Activated T-cell treated with anti-CD3 and anti-CD28 coated beads, Interleukin-2, amount 50 U/mL, for 72 hours (primary cell): ENCODE results near the gene SYT1. TPM values are rescaled to one million over a fixed set of nuclear protein-coding genes. Genes with fewer than 3 reads are reported as not detected.

Experiments
- ATAC-seq, 2 donors: fragments of 150-1000 bp; cut with Tn5 transposase; replicated peaks in 1 of 2; 2 replicates each; pipeline ENCODE4 v1.10.0; 2021; ENCODE audit warnings: moderate library complexity in 2 of 2, mild to moderate bottlenecking in 1 of 2
- DNase-seq, 2 donors: peaks; one replicate each; pipeline ENCODE4 v3.0.0; 2021 to 2022; ENCODE audit warnings: mixed read lengths in 1 of 2
- H3K27ac Mint-ChIP-seq: one replicate; pipeline ENCODE4 v1.8.0; 2022; ENCODE audit warnings: mild to moderate bottlenecking, moderate library complexity, mixed read lengths
- H3K27me3 Mint-ChIP-seq: one replicate; pipeline ENCODE4 v1.8.0; 2022; ENCODE audit warnings: low read depth, mixed read lengths
- H3K36me3 Mint-ChIP-seq, 2 donors: one replicate each; pipeline ENCODE4 v1.8.0; 2022; ENCODE audit warnings: mixed read lengths in 2 of 2, mild to moderate bottlenecking in 1 of 2; ENCODE audit not compliant: insufficient read depth in 2 of 2
- H3K4me1 Mint-ChIP-seq: one replicate; pipeline ENCODE4 v1.8.0; 2022; ENCODE audit warnings: low read depth, mixed read lengths
- H3K4me3 Mint-ChIP-seq, 2 donors: one replicate each; pipeline ENCODE4 v1.8.0; 2022; ENCODE audit warnings: mild to moderate bottlenecking in 2 of 2, mixed read lengths in 2 of 2, moderate library complexity in 2 of 2
- H3K9me3 Mint-ChIP-seq, 2 donors: one replicate each; pipeline ENCODE4 v1.8.0; 2022; ENCODE audit warnings: mixed read lengths in 2 of 2
- total RNA-seq, 2 donors: library from RNA; stranded (reverse); gene quantifications; one replicate each; pipeline ENCODE4 v1.2.3, GENCODE V29; 2022

Gene SYT1
- total RNA-seq, 2 donors from 2014 or later, result not detected

DNA sequence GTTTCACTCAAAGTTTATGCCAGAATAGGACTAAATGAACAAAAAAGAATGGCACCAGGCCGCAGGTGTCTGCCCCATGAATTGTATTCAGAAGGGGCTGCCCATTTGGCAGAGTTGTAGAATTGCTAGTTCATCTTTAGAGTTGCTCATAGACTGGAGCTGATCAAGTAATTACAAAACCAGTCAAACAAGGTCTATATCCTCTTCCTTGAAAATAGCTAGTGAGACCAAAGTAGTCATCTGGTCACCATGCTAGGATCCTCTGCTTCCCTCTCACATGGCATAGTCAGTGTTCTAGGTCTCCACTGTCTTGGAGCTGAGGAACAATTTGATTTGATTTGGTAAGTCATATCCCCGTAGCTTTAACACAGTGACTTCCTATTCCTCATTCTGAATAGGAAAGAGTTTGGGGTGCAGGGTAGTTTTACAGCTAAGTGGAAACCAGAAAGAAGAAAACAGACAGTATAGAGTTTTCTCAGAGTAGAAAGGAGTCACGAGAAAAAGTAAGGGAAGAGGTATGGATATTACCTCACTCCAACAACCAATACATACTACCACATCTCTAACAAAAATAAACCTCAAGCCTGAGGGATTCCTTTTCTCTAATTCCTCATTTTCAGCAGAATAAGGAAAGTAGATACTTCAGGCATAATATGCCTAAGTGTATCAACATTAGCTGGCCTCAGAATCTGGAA, 574.1 kb downstream of the SYT1 start:
- DNase-seq, result no peak
- H3K27ac Mint-ChIP-seq, result no peak overlapping the region
- no peaks in the 10 kb centered on the region for H3K27me3 Mint-ChIP-seq
- no peak overlapping the region for H3K4me3 Mint-ChIP-seq
- H3K9me3 Mint-ChIP-seq, result peaks cover 1 to 2% of the 10 kb centered on the region in 2 donors
- ATAC-seq, result no peak
- no peaks in the 10 kb centered on the region for H3K4me1 Mint-ChIP-seq
- H3K36me3 Mint-ChIP-seq, result no peaks in the 10 kb centered on the region

DNA sequence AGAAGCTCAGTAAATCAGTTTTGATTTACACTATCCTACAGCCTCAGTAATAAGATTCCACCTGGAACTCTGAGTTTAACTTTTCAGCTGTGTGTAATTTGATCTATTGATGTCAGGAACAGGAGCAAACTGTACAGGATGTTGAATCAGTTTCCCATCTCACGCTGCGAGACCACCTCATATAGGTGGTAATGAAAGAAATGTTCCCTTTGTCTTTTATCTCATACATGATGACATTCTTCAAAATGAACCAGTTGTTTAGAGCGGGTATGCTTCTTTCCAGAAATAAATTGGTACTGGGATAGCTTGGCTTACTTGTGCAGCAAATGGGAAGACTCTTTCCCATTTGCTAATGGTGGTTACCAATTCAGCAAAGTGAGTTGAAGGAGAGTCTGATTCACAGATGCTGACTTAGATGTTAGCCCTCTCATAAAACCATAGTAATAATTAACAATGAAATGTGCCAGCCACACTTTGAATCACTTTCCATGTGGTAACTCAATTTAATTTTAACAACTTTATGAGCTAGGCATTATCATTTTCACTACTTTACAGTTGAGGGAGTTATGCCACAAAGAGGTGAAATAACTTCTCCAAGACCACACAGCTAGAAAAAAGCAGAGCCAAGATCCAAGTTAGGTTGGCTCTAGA, 574.7 kb downstream of the SYT1 start:
- no peak for DNase-seq
- Mint-ChIP-seq H3K36me3 (no peaks in the 10 kb centered on the region), H3K27me3 (no peaks in the 10 kb centered on the region), H3K9me3 (peaks cover 1 to 2% of the 10 kb centered on the region in 2 donors), H3K4me3 (no peak overlapping the region), H3K4me1 (no peaks in the 10 kb centered on the region), H3K27ac (no peak overlapping the region)
- no peak for ATAC-seq

DNA sequence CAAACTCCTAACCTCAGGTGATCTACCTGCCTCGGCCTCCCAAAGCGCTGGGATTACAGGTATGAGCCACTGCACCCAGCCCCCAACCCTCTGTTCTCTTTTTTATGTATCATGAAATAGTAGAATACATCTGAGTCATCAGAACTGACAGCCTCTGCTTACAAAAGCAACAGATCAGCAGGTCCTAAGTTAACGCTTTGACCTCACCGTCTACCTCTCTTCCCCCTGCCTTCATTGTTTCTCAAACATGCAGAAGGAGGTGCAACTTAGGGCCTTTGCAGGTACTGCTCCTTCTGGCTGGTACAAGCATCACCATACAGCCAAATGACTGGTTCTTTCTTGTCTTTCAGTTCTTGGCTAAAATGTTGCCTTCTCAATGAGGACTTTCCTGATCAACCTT, 577.0 kb downstream of the SYT1 start:
- H3K27ac Mint-ChIP-seq, result no peak overlapping the region
- ATAC-seq (no peak), DNase-seq (no peak)
- no peak overlapping the region for H3K4me3 Mint-ChIP-seq
- no peaks in the 10 kb centered on the region for H3K36me3 Mint-ChIP-seq
- no peaks in the 10 kb centered on the region for H3K27me3 Mint-ChIP-seq
- H3K4me1 Mint-ChIP-seq, result no peaks in the 10 kb centered on the region
- H3K9me3 Mint-ChIP-seq, result peaks cover 1 to 2% of the 10 kb centered on the region in 2 donors

DNA sequence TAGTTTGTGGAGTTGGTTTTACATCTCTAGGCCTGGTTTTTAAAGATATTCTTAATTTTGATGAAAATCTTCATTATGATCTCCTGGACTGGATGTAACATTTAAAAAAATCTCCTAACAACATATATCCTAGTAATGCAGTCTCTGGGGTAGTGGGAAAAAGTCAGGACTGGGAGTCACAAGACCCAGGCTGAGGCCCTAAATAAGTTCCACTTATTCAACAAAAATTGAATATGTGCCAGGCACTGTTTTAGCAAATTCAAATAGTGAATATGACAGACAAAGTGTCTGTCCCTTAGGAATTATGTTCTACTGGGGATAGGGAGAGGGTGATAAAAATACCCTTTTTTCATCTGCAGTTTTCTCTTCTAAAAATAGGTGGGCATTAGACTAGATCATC, 577.8 kb downstream of the SYT1 start:
- H3K4me1 Mint-ChIP-seq, result no peaks in the 10 kb centered on the region
- H3K27ac Mint-ChIP-seq, result no peak overlapping the region
- ATAC-seq (no peak), DNase-seq (no peak)
- no peaks in the 10 kb centered on the region for H3K36me3 Mint-ChIP-seq
- H3K9me3 Mint-ChIP-seq, result peaks cover 1 to 2% of the 10 kb centered on the region in 2 donors
- H3K27me3 Mint-ChIP-seq, result no peaks in the 10 kb centered on the region
- H3K4me3 Mint-ChIP-seq, result no peak overlapping the region

DNA sequence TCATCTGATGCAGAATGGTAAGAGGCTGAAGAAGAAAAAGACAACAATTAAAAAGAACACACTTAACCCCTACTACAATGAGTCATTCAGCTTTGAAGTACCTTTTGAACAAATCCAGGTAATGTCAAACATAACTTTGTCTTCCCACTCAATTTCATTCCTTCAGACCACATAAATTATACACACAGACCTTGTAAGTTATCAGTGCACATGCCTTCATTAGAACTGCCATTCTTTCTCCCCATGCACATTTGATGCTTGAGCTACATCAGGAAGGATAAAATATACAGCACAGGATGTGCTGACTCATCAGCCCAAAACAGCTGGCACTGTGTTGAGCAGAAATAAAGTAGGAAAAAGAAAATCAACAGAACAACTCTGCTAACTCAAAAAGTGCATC, 579.5 kb downstream of the SYT1 start:
- no peak overlapping the region for H3K27ac Mint-ChIP-seq
- no peaks in the 10 kb centered on the region for H3K4me1 Mint-ChIP-seq
- H3K9me3 Mint-ChIP-seq, result peaks cover 1 to 2% of the 10 kb centered on the region in 2 donors
- H3K4me3 Mint-ChIP-seq, result no peak overlapping the region
- DNase-seq (no peak), ATAC-seq (no peak)
- H3K27me3 Mint-ChIP-seq, result no peaks in the 10 kb centered on the region
- H3K36me3 Mint-ChIP-seq, result no peaks in the 10 kb centered on the region

DNA sequence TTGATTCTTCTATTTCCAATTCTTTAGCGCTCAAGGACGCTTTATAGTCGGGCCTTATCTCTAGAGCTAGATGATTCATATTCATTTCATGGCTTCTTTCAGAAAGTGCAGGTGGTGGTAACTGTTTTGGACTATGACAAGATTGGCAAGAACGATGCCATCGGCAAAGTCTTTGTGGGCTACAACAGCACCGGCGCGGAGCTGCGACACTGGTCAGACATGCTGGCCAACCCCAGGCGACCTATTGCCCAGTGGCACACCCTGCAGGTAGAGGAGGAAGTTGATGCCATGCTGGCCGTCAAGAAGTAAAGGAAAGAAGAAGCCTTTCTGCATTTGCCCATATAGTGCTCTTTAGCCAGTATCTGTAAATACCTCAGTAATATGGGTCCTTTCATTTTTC, 584.2 kb downstream of the SYT1 start:
- ATAC-seq (no peak), DNase-seq (no peak)
- no peak overlapping the region for H3K27ac Mint-ChIP-seq
- H3K4me1 Mint-ChIP-seq, result no peaks in the 10 kb centered on the region
- no peaks in the 10 kb centered on the region for H3K36me3 Mint-ChIP-seq
- no peaks in the 10 kb centered on the region for H3K27me3 Mint-ChIP-seq
- H3K4me3 Mint-ChIP-seq, result no peak overlapping the region
- H3K9me3 Mint-ChIP-seq, result no peaks in the 10 kb centered on the region

DNA sequence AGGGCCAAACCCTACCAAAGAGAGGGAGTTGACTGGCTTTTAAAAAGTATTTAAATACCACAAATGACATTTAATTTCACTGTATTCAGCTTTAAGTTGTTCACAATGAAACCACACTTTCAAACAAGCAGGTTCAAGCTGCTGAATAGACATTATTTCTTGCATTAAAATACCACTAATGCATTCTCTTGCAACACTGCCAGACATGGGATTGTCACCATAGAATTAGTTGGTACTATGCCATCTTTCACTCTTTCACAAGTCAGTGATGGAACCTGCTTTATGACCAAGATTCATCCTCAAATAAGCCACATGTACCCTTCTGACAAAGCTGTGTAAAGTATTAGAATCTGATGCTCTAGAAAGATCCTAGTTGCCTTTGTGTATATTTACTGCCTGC, 586.8 kb downstream of the SYT1 start:
- no peaks in the 10 kb centered on the region for H3K36me3 Mint-ChIP-seq
- H3K4me1 Mint-ChIP-seq, result no peaks in the 10 kb centered on the region
- H3K9me3 Mint-ChIP-seq, result no peaks in the 10 kb centered on the region
- no peaks in the 10 kb centered on the region for H3K27me3 Mint-ChIP-seq
- H3K27ac Mint-ChIP-seq, result no peak overlapping the region
- DNase-seq, result no peak
- ATAC-seq, result no peak
- H3K4me3 Mint-ChIP-seq, result no peak overlapping the region

DNA sequence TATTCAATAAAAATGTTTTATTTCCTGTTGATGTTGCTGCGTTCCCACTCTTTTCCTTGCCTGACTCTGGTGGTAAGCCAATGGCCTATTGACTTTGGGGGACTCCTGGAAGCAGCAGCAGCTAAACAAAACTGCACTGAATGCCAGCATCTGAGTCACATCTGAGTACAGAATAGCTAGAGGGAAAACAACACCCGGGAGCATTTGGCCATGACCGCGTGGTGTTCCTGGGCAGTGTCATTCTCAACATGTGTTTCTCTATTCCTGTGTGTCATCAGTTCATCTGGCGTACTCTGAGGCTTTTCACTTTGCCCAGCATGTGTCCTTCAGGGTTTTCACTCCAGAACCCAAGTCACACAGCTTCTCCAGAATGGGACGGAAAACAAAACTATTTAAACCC, 587.4 kb downstream of the SYT1 start:
- Mint-ChIP-seq H3K36me3 (no peaks in the 10 kb centered on the region), H3K4me1 (no peaks in the 10 kb centered on the region), H3K27me3 (no peaks in the 10 kb centered on the region), H3K9me3 (no peaks in the 10 kb centered on the region), H3K27ac (no peak overlapping the region), H3K4me3 (no peak overlapping the region)
- DNase-seq (no peak), ATAC-seq (no peak)

DNA sequence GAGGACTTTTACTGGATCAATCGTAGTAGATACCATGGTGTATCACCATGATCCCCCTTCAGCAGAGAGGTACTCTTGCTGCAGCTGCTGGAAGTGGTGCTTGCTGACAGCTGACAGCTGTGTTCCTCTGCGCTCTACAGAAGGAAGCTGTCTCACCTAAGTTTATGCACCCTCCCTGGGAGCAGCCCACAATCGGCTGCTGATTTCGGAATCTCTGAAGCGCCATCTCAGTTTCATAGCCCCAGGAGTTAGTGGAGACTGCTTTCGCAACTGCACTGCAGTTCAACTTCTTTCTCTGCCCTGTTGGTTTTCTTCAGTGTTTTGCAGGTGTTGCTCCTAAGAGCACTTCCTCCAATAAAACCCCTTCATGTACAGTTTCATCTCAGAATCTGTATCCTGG, 588.3 kb downstream of the SYT1 start:
- no peaks in the 10 kb centered on the region for H3K9me3 Mint-ChIP-seq
- H3K36me3 Mint-ChIP-seq, result no peaks in the 10 kb centered on the region
- no peaks in the 10 kb centered on the region for H3K4me1 Mint-ChIP-seq
- H3K4me3 Mint-ChIP-seq, result no peak overlapping the region
- no peaks in the 10 kb centered on the region for H3K27me3 Mint-ChIP-seq
- DNase-seq (no peak), ATAC-seq (no peak)
- H3K27ac Mint-ChIP-seq, result no peak overlapping the region

DNA sequence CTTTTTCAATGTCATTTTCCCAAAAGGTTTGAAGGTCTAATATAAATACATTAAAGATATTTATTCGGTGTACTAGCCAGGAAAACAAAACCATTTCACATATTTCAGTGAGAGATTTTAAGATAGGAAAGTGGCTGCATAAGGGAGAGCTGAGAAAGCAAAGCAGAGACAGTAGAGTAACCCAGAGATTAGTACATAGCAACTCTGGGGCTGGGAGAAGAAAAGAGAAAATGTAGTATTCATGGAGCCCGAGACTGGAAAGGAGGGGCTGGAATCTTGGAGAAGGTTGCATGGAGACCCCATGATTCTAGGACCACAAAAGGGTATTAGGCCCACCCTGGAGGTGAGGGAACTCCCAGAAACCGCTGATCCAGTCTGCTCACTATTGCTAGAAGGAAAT, 589.2 kb downstream of the SYT1 start:
- no peak overlapping the region for H3K27ac Mint-ChIP-seq
- no peaks in the 10 kb centered on the region for H3K36me3 Mint-ChIP-seq
- H3K27me3 Mint-ChIP-seq, result no peaks in the 10 kb centered on the region
- no peak overlapping the region for H3K4me3 Mint-ChIP-seq
- DNase-seq, result no peak
- H3K9me3 Mint-ChIP-seq, result no peaks in the 10 kb centered on the region
- no peak for ATAC-seq
- no peaks in the 10 kb centered on the region for H3K4me1 Mint-ChIP-seq

DNA sequence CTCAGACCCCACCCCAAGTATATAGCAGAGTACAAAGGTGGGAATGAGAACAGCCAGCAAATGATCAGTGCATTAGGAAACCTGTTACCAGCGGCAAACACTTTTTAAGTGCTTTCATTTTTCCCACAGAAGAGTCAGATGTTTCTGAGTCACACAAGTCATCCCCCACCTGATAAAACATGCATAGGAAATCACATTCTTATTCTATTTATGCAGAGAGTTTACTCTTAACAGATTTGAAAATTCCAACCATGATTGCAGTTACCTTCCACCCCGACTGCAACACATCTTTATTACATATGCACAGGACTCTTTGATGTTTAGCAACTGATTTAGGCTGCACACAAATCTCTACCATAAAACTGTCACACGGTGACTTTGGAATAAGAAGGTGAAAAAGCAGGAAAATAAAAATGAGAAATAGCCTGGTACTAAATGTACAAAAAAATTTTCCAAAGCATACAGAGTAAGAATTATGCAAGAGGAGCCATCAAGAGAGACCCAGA, 589.8 kb downstream of the SYT1 start:
- H3K27ac Mint-ChIP-seq, result no peak overlapping the region
- H3K4me3 Mint-ChIP-seq, result no peak overlapping the region
- DNase-seq (no peak), ATAC-seq (no peak)
- no peaks in the 10 kb centered on the region for H3K27me3 Mint-ChIP-seq
- H3K9me3 Mint-ChIP-seq, result no peaks in the 10 kb centered on the region
- H3K36me3 Mint-ChIP-seq, result no peaks in the 10 kb centered on the region
- H3K4me1 Mint-ChIP-seq, result no peaks in the 10 kb centered on the region

DNA sequence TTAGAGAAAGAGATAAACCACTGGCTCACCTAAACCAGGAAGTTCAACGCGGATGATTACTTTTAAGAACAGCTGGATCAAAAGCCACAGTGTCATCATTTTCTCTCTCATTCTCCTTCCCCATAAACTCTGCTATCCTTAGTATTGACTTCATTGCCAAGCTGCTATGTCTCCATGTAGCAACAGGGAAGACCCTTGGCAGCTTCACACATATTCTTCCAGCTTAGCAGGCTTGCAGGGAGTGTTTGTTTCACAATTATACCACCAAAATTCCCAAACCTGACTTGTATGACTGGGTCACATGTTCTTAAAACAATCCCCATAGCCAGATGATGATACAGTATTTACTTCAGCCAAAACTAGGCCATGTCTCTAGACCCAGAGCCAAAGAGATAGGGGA, 590.7 kb downstream of the SYT1 start:
- no peaks in the 10 kb centered on the region for H3K4me1 Mint-ChIP-seq
- peaks cover 0 to 2% of the 10 kb centered on the region in 2 donors for H3K9me3 Mint-ChIP-seq
- DNase-seq, result no peak
- no peak overlapping the region for H3K4me3 Mint-ChIP-seq
- no peaks in the 10 kb centered on the region for H3K36me3 Mint-ChIP-seq
- H3K27ac Mint-ChIP-seq, result no peak overlapping the region
- ATAC-seq, result no peak
- no peaks in the 10 kb centered on the region for H3K27me3 Mint-ChIP-seq

DNA sequence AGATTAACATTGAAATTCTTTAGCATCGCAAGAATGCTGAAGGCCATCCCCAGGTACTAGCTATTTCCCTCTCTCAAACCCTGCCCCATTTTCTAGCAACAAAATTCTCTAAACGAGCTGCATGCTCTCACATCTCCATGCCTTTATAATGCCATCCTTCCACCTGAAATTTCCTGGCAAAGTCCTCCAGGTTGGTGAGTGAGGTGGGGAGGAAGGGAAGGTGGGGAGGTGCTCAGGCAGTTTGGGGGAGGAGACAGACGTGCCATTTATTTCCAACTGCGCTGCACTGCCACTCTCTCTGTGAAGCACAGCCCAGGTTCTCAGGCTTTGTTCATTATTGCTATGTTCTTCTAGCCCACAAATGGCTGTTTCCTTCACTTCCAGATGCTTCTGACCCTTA, 617.7 kb downstream of the SYT1 start:
- H3K36me3 Mint-ChIP-seq, result peaks cover 0 to 1% of the 10 kb centered on the region in 2 donors
- ATAC-seq, result no peak

DNA sequence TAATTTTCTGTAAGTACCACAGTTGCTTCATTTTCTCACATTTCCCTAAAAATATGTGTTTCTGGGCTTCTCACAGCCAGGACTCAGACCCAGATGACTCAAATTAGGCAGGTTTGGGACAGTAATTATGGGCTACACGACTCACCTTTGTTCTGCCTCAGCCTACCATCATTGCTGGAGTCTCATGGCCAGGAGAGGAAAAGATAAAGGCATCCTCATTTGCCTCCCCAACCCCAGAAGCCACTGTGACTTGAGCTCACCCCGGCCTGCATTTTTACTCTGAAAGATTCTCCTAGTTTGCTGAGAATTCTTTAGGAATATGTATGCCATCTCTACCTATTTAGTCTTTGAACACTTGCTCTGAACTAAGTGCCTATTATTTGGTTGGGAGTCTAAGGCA, 618.3 kb downstream of the SYT1 start:
- no peak overlapping the region for H3K4me3 Mint-ChIP-seq
- H3K27ac Mint-ChIP-seq, result no peak overlapping the region
- no peaks in the 10 kb centered on the region for H3K27me3 Mint-ChIP-seq
- no peaks in the 10 kb centered on the region for H3K4me1 Mint-ChIP-seq
- H3K9me3 Mint-ChIP-seq, result peaks cover 3% of the 10 kb centered on the region in 2 donors
- ATAC-seq (no peak), DNase-seq (no peak)
- H3K36me3 Mint-ChIP-seq, result peaks cover 0 to 1% of the 10 kb centered on the region in 2 donors

More for the DNA sequence above, 617.7 kb downstream of the SYT1 start:
- H3K27me3 Mint-ChIP-seq, result no peaks in the 10 kb centered on the region
- no peaks in the 10 kb centered on the region for H3K4me1 Mint-ChIP-seq
- no peak overlapping the region for H3K27ac Mint-ChIP-seq
- H3K9me3 Mint-ChIP-seq, result peaks cover 3% of the 10 kb centered on the region in 2 donors
- DNase-seq, result no peak
- H3K4me3 Mint-ChIP-seq, result no peak overlapping the region
